ENCODE measurements around the gene ACACA. TPM values are rescaled to one million over a fixed set of nuclear protein-coding genes. Genes with fewer than 3 reads are reported as not detected.

The ACACA gene
- total and polyA plus RNA-seq, 9 of the 15 experiments (the other 6 are each of a cell fraction or from before 2014, with no cell fraction given), result 35.9 to 135 (median 88.4) TPM

- no peaks in the 10 kb centered on the region for H3K9me1 ChIP-seq (ENCODE audit: control insufficient read depth, insufficient read depth, low read length)
- H3K79me2 ChIP-seq (ENCODE audit: control insufficient read depth, insufficient read depth, low read length), result no peaks in the 10 kb centered on the region
- 92% methylated on average over 5 of the region's 5 CpGs for WGBS (ENCODE audit: insufficient coverage, low coverage, missing lambda C conversion rate)
- intact Hi-C loops (cut with micrococcal nuclease), result no loop called here
- no peak for TF ChIP-seq SAP30 (IDR thresholded peaks at IDR 0.05; ENCODE audit: borderline replicate concordance, insufficient read depth, low read depth, low read length, poor library complexity, severe bottlenecking)
- TF ChIP-seq EHMT2 (IDR thresholded peaks at IDR 0.05), result no peak
- ChIA-PET POLR2A (no interaction called here), CTCF (ENCODE audit: low intra/inter-chr PET ratio) (no interaction called here)
- in situ Hi-C loops (cut with MboI), result no loop called here
- H3K9ac ChIP-seq (ENCODE audit: insufficient read depth in 1 of 2, low read depth in 2 of 2, low read length in 2 of 2), result no peak overlapping the region
- no peak overlapping the region for H3K4me3 ChIP-seq
- no peak overlapping the region for H3K4me2 ChIP-seq (ENCODE audit: insufficient read depth, low read length)
- H2AFZ ChIP-seq (ENCODE audit: low read depth, low read length), result no peak overlapping the region
- BruUV-seq (replicated peaks), result no TSS peak
- H3K27me3 ChIP-seq (ENCODE audit: control insufficient read depth in 2 of 2, insufficient read depth in 2 of 2, low read length in 2 of 2), result no peaks in the 10 kb centered on the region
- ATAC-seq (no peak), DNase-seq (ENCODE audit: extremely low read depth in 1 of 4, low spot score in 3 of 4) (no peak), FAIRE-seq (no peak)
- peaks cover 87% of the 10 kb centered on the region for H3K36me3 ChIP-seq (ENCODE audit: control insufficient read depth, insufficient read depth, low read length)
- H3K4me1 ChIP-seq (replicated peaks in 1 of 2; ENCODE audit: control insufficient read depth in 2 of 2, insufficient read depth in 2 of 2, low read length in 2 of 2), result no peaks in the 10 kb centered on the region
- H3K27ac ChIP-seq (ENCODE audit: extremely low read depth, low read depth, low read length), result no peak overlapping the region
- no peaks in the 10 kb centered on the region; the same call in 1 of the 2 replicates for H4K20me1 ChIP-seq (replicated peaks; ENCODE audit: control insufficient read depth, insufficient read depth, low read length)
- no peaks in the 10 kb centered on the region for H3K9me3 ChIP-seq (replicated peaks; ENCODE audit: control insufficient read depth, insufficient read depth, low read depth, low read length)
Measured at GRCh38 chr17:37158290-37158689, 248.3 kb downstream of the ACACA start.

GRCh38 chr17:37148156-37148555 lies 258.5 kb downstream of the ACACA start:
- in situ Hi-C loops (cut with MboI), result no loop called here
- DNase-seq (ENCODE audit: extremely low read depth in 1 of 4, low spot score in 3 of 4) (no peak), FAIRE-seq (no peak), ATAC-seq (no peak)
- no peaks in the 10 kb centered on the region for H3K27me3 ChIP-seq (ENCODE audit: control insufficient read depth in 2 of 2, insufficient read depth in 2 of 2, low read length in 2 of 2)
- no peak overlapping the region for H3K4me2 ChIP-seq (ENCODE audit: insufficient read depth, low read length)
- H2AFZ ChIP-seq (ENCODE audit: low read depth, low read length), result no peak overlapping the region
- no TSS peak for BruUV-seq (replicated peaks)
- no peaks in the 10 kb centered on the region for H3K79me2 ChIP-seq (ENCODE audit: control insufficient read depth, insufficient read depth, low read length)
- WGBS (ENCODE audit: insufficient coverage, low coverage, missing lambda C conversion rate), result 96% methylated on average over 2 of the region's 2 CpGs
- ChIA-PET CTCF (ENCODE audit: low intra/inter-chr PET ratio) (no interaction called here), POLR2A (interaction anchor here (1.2 kb wide), 1 partner anchor 27 kb away, joined by 3 read pairs; no protein-coding TSS in a partner anchor)
- H3K4me3 ChIP-seq, result no peak overlapping the region
- no peaks in the 10 kb centered on the region for H3K9me1 ChIP-seq (ENCODE audit: control insufficient read depth, insufficient read depth, low read length)
- no peaks in the 10 kb centered on the region for H3K4me1 ChIP-seq (replicated peaks in 1 of 2; ENCODE audit: control insufficient read depth in 2 of 2, insufficient read depth in 2 of 2, low read length in 2 of 2)
- H3K27ac ChIP-seq (ENCODE audit: extremely low read depth, low read depth, low read length), result no peak overlapping the region
- no peaks in the 10 kb centered on the region for H4K20me1 ChIP-seq (replicated peaks; ENCODE audit: control insufficient read depth, insufficient read depth, low read length)
- no peak overlapping the region for H3K9ac ChIP-seq (ENCODE audit: insufficient read depth in 1 of 2, low read depth in 2 of 2, low read length in 2 of 2)
- intact Hi-C loops (cut with micrococcal nuclease), result no loop called here
- no peaks in the 10 kb centered on the region for H3K9me3 ChIP-seq (replicated peaks; ENCODE audit: control insufficient read depth, insufficient read depth, low read depth, low read length)
- H3K36me3 ChIP-seq (ENCODE audit: control insufficient read depth, insufficient read depth, low read length), result peaks cover 91% of the 10 kb centered on the region
- TF ChIP-seq ZNF584 (CRISPR knock-in tag; IDR thresholded peaks at IDR 0.05; ENCODE audit: low read depth), result no peak
- TF ChIP-seq XRCC4 (IDR thresholded peaks at IDR 0.05; ENCODE audit: extremely low read depth, insufficient read depth, insufficient read length), result no peak
- TF ChIP-seq ID3 (CRISPR knock-in tag; IDR thresholded peaks at IDR 0.05), result no peak
- TF ChIP-seq ID3 (tag; IDR thresholded peaks at IDR 0.05), result no peak
- no peak for TF ChIP-seq RNF219 (CRISPR knock-in tag; IDR thresholded peaks at IDR 0.05)
- no peak for TF ChIP-seq ZBTB7A (IDR thresholded peaks at IDR 0.05; ENCODE audit: borderline replicate concordance, control insufficient read depth, low read depth, low read length)
- no peak for TF ChIP-seq MCM2 (IDR thresholded peaks at IDR 0.05; ENCODE audit: low read depth)
- TF ChIP-seq ZFX (CRISPR knock-in tag; IDR thresholded peaks at IDR 0.05), result no peak
- TF ChIP-seq ZNF586 (CRISPR knock-in tag; conservative IDR thresholded peaks at IDR 0.05), result no peak
- no peak for TF ChIP-seq SIN3A (IDR thresholded peaks at IDR 0.05; ENCODE audit: borderline replicate concordance in 2 of 2, control insufficient read depth in 1 of 2, low read depth in 2 of 2, low read length in 2 of 2)
- no peak for TF ChIP-seq NFE2L1 (tag; IDR thresholded peaks at IDR 0.05; ENCODE audit: borderline replicate concordance, low read depth)
- TF ChIP-seq HOXB6 (CRISPR knock-in tag; IDR thresholded peaks at IDR 0.05; ENCODE audit: borderline replicate concordance), result no peak

Measured in K562 (cell line).